HEK293T (cell line): ENCODE results near the gene ERC2.

Experiments used
- CTCF ChIA-PET: fragments of 350-600 bp; formaldehyde crosslinking; extraction: SDS; loops from one replicate; lab custom pipeline; 2021; ENCODE audit warnings: antibody characterized with exemption, inconsistent platforms; lab: Yijun Ruan, JAX
- POLR2A ChIA-PET: fragments of 350-600 bp; formaldehyde crosslinking; extraction: SDS; loops from one replicate; lab custom pipeline; 2020; ENCODE audit warnings: antibody characterized with exemption, inconsistent platforms; lab: Yijun Ruan, JAX
- DNase-seq: peaks from one replicate; pipeline ENCODE4 v3.0.0; 2012; ENCODE audit warnings: mixed read lengths; ENCODE audit errors: extremely low spot score
- ARNT ChIP-seq: fragments of 450-650 bp; IDR thresholded peaks from 2 replicates; pipeline ENCODE4 v1.6.1; 2017; ENCODE audit warnings: mild to moderate bottlenecking
- BHLHE40 ChIP-seq: fragments of 450-650 bp; IDR thresholded peaks from 2 replicates; pipeline ENCODE4 v1.6.1; 2016; ENCODE audit warnings: mild to moderate bottlenecking, moderate library complexity, borderline replicate concordance
- CTBP1 ChIP-seq: fragments of 450-650 bp; IDR thresholded peaks from 2 replicates; pipeline ENCODE4 v1.6.1; 2016; ENCODE audit warnings: borderline replicate concordance
- ELF4 ChIP-seq: fragments of 450-650 bp; IDR thresholded peaks from 2 replicates; pipeline ENCODE4 v1.6.1; 2017; ENCODE audit warnings: antibody characterized with exemption
- FOXA1 ChIP-seq: fragments of 450-650 bp; IDR thresholded peaks from 2 replicates; pipeline ENCODE4 v1.6.1; 2016; ENCODE audit warnings: mild to moderate bottlenecking
- FOXK2 ChIP-seq: fragments of 450-650 bp; IDR thresholded peaks from 2 replicates; pipeline ENCODE4 v1.6.1; 2016; ENCODE audit warnings: mild to moderate bottlenecking
- FOXM1 ChIP-seq: fragments of 450-650 bp; IDR thresholded peaks from 2 replicates; pipeline ENCODE4 v1.6.1; 2017; ENCODE audit warnings: mild to moderate bottlenecking, borderline replicate concordance
- HDGF ChIP-seq: fragments of 450-650 bp; IDR thresholded peaks from 2 replicates; pipeline ENCODE4 v1.6.1; 2017; ENCODE audit warnings: antibody characterized with exemption, borderline replicate concordance
- L3MBTL2 ChIP-seq: fragments of 450-650 bp; conservative IDR thresholded peaks from 2 replicates; pipeline ENCODE4 v1.6.1; 2016; ENCODE audit warnings: mild to moderate bottlenecking
- LEF1 ChIP-seq: fragments of 450-650 bp; IDR thresholded peaks from 2 replicates; pipeline ENCODE4 v1.6.1; 2017; ENCODE audit warnings: mild to moderate bottlenecking, borderline replicate concordance
- NFRKB ChIP-seq: fragments of 450-650 bp; IDR thresholded peaks from 2 replicates; pipeline ENCODE4 v1.6.1; 2016; ENCODE audit warnings: mild to moderate bottlenecking, moderate library complexity
- SP1 ChIP-seq: fragments of 450-650 bp; IDR thresholded peaks from 2 replicates; pipeline ENCODE4 v1.6.1; 2017
- SUZ12 ChIP-seq: fragments of 450-650 bp; IDR thresholded peaks from 2 replicates; pipeline ENCODE4 v1.6.1; 2016; ENCODE audit warnings: mild to moderate bottlenecking
- TARDBP ChIP-seq: fragments of 450-650 bp; IDR thresholded peaks from 2 replicates; pipeline ENCODE4 v1.6.1; 2016
- ZNF384 ChIP-seq: fragments of 450-650 bp; IDR thresholded peaks from 2 replicates; pipeline ENCODE4 v1.6.1; 2016
- TF ChIP-seq, protein P1 (sequence below): fragments of 450-650 bp; IDR thresholded peaks from 2 replicates; pipeline ENCODE4 v1.6.1; 2016

The ERC2 gene

DNA sequence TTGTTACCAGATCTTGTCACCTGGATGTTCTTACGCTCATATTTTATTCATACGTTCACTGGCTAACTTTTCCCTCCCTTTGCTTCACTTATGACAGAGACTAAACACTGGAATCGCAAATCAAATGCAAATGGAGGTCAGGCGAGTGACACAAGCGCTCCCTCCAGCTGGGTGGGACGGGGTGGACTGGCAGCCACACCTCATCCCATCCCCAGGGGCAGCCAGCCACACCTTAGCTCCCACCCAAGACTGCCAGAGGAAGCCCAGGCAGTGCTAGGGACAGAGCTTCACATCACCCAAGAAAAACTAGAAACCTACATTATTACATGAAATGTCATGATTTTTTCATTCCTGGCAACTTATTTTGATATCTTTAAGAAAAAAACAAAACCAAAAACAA, 366.2 kb downstream of the ERC2 start:
- POLR2A ChIA-PET, result no interaction called here
- no peak for DNase-seq
- CTCF ChIA-PET, result interaction anchor here (0.6 kb wide), 1 partner anchor 430 kb away, joined by 8 read pairs; no protein-coding TSS in a partner anchor
- TF ChIP-seq FOXK2 (no peak), ARNT (no peak), FOXM1 (no peak), SUZ12 (no peak)

DNA sequence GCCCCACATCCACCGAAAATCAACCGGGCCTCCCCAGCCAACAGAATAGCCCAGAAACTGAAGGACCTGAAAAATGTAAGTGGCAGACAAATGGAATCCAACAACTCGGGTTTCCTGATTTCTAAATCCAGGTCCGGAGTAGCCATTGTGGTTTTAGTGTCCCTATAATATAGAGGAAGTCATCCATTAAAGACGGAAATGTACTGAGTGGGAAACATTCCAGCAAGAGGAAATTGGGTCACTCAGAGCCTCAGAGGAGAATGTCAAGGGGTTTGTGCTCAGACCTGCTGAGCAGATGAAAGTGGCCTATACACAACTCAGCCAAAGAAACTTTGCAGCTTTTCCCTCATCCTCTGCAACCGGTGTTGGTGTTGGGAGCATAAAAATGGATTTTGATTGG, 366.7 kb downstream of the ERC2 start:
- POLR2A ChIA-PET, result no interaction called here
- TF ChIP-seq HDGF (no peak), CTBP1 (no peak), SP1 (no peak), BHLHE40 (no peak), ZNF384 (no peak), TARDBP (no peak), FOXK2 (no peak), ELF4 (no peak), NFRKB (no peak), L3MBTL2 (no peak), FOXM1 (no peak), ARNT (no peak), LEF1 (no peak), SUZ12 (no peak), FOXA1 (no peak)
- TF ChIP-seq, protein P1, sequence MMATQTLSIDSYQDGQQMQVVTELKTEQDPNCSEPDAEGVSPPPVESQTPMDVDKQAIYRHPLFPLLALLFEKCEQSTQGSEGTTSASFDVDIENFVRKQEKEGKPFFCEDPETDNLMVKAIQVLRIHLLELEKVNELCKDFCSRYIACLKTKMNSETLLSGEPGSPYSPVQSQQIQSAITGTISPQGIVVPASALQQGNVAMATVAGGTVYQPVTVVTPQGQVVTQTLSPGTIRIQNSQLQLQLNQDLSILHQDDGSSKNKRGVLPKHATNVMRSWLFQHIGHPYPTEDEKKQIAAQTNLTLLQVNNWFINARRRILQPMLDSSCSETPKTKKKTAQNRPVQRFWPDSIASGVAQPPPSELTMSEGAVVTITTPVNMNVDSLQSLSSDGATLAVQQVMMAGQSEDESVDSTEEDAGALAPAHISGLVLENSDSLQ, result no peak
- CTCF ChIA-PET, result no interaction called here
- DNase-seq, result no peak

DNA sequence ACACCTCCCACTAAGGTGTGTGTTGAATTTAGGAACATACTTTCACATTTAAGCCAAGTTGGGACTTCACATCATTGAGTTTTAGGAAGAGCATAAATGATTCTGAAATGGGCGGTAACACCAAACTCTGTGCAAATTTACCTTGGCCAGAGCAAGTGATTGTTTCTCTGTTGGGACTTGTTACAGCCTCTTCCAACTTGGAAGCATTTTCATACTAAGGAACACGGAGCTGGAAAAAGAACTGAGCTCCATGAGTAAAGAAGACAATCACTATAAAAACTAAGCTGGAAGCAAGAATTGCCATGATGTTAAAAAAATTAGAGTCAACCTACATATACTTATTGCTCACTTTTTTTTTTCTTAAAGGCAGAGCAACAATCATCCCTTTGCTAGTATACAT, 371.3 kb downstream of the ERC2 start:
- DNase-seq, result no peak
- TF ChIP-seq, protein P1, result no peak
- TF ChIP-seq L3MBTL2, result no peak
- TF ChIP-seq NFRKB, result no peak
- TF ChIP-seq ZNF384, result no peak
- ChIA-PET CTCF (no interaction called here), POLR2A (no interaction called here)

DNA sequence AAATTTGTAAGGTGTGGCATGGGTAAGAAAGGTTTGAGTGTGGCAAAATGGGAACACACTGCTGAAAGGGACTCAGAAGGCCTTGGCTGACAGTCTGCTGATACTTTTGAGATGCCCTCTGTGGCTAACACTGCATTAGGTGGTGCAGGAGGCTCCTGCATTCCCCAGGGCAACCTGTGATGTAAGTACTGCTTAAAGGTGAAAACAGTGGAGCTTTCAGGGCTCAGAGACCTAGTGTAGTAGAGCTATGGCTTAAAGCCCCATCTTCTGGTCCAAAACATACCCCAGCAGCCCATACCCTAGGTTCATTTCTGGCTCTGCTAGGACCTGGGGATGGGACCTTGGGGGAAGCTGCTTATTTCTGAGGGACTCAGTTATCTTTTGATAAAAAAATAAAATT, 374.1 kb downstream of the ERC2 start:
- DNase-seq, result no peak
- TF ChIP-seq L3MBTL2, result no peak
- no peak for TF ChIP-seq ZNF384
- no peak for TF ChIP-seq CTBP1
- no peak for TF ChIP-seq BHLHE40
- TF ChIP-seq LEF1, result no peak
- no peak for TF ChIP-seq TARDBP
- TF ChIP-seq SUZ12, result no peak
- TF ChIP-seq FOXM1, result no peak
- no peak for TF ChIP-seq SP1
- TF ChIP-seq NFRKB, result no peak
- no peak for TF ChIP-seq HDGF
- no peak for TF ChIP-seq FOXK2
- ChIA-PET POLR2A (no interaction called here), CTCF (no interaction called here)

DNA sequence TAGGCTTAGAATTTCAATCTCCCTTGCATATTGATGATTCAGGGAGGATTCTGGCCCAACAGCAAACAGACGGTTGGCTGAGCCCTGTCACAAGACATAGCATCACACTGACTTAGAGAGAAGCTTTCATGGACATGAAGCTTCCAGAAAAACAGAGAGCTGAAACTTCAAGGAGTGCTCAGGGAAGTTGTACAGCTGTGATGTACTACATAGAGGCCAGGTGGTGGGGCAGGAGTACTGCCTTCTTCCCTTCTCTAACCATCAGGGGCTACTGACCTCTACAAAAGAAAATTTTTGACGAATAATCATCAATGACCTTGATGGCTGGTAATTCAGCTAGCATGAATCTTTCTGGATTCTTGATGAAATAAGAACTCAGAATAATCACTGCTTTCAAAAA, 378.5 kb downstream of the ERC2 start:
- no peak for DNase-seq
- no peak for TF ChIP-seq ARNT
- TF ChIP-seq HDGF, result no peak
- TF ChIP-seq FOXK2, result no peak
- no peak for TF ChIP-seq NFRKB
- TF ChIP-seq ELF4, result no peak
- TF ChIP-seq TARDBP, result no peak
- no peak for TF ChIP-seq L3MBTL2
- no peak for TF ChIP-seq LEF1
- TF ChIP-seq, protein P1, result no peak
- no peak for TF ChIP-seq SUZ12
- TF ChIP-seq FOXM1, result no peak
- no peak for TF ChIP-seq SP1
- no peak for TF ChIP-seq CTBP1
- no peak for TF ChIP-seq FOXA1
- TF ChIP-seq BHLHE40, result no peak
- CTCF ChIA-PET, result no interaction called here
- POLR2A ChIA-PET, result no interaction called here

DNA sequence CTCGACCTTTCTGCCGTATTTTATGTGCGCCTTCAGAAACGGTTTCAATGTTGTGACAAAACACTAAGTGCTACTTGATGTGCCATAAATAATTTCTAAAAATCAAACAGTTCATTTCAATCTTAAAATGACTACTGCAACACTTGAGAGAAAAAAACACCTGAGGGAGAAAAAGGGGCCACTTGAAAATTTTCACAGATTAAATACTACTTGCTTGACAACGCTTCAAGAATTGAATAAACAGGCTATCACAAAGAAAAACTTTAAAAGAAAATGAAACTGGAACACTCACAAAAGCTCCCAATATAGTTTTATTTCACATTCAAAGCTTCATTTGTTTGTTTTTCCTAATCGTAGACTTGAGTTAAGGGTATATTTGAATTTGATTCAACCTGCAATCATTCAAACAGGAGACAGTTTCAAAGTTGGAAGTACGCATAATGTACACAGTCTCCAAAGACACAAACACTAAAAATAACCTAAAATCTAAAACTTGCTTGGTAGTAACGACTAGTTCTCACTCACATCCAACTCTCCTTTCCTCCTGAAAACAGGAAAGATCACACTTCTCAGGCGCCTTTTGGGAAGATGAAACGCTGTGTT, 380.7 kb downstream of the ERC2 start:
- ChIA-PET CTCF (no interaction called here), POLR2A (no interaction called here)
- TF ChIP-seq NFRKB, result no peak
- no peak for TF ChIP-seq FOXM1
- TF ChIP-seq ELF4, result no peak
- no peak for TF ChIP-seq SUZ12
- TF ChIP-seq FOXK2, result no peak
- TF ChIP-seq L3MBTL2, result no peak
- TF ChIP-seq SP1, result no peak
- no peak for TF ChIP-seq HDGF
- no peak for TF ChIP-seq ARNT
- TF ChIP-seq, protein P1, result no peak
- no peak for TF ChIP-seq CTBP1
- no peak for DNase-seq
